SK-N-DZ (cell line): ENCODE data around the gene CELF4.
"Not testable (repeated sequence)": the region's sequence is repeated elsewhere in the genome, so short reads cannot be mapped to it uniquely, and the experiment has no call there.

ENCODE experiments used
- DNase-seq: peaks from one replicate; pipeline ENCODE4 v3.0.0-alpha.2; 2015; ENCODE audit warnings: low spot score

CELF4 gene

GRCh38 chr18:37362158-37362890 lies 203.3 kb downstream of the CELF4 start:
- peak; percentile 60 for DNase-seq

DNA sequence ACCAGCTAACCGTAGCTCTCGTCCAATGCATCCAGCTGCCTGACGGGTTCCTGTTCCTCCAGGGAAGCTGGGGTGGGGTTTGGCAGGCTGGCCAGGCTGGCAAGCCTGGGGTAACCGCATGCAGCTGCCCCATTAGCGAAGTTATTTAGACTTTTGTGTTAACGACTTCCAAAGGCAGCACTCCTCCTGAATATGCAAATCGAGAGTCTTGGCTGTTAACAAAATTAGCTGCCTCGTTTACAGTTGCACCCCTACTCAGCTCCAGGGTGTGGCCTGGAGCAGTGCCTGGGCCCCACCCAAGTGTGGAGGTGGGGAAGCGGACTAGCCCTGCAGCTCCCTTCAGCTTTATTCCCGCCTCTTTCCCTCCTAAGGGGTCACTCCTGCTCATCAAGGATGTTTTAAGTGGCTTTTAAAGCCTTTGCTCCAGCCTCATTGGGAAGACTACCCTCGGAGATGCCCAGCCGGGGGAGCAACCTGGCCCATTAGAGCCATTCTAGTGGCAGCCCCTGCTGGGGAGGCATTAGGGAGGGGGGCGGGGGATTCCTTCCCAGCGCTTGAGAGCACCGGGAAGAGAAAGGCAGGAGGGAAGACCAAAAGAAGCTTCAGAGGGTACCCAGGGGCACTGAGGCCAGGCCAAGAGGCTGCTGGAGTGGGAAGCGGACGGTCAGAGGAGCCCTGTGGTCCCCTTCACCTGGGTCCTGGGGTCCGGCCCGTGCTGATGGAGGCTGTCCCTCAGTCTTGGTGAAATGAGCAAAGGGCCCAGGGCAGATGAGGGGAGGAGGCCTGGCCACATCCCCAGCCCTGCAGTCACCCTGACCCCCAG lies 204.1 kb downstream of the CELF4 start:
- DNase-seq = no peak

- not testable (repeated sequence) for DNase-seq
Observed at GRCh38 chr18:37358061-37358460, 207.5 kb downstream of the CELF4 start.

DNA sequence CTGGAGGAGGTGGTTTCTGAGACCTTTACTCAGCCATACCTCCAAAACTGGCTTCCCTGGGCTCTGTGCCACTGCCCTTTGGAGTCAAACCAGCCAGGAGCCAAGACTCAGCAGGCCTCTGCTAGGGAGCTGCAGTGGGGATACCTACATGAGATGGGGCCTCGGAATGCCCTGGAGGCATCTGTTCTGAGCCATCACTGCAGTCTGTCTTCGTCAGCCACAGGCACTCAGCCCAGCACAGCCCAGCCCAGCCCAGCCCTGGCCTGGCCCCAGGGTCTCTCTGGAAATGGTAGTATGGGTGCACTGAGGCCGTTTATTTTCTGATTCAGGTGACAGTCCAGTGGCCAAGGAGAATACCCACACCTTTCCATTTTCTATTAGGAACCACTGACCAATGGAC lies 209.8 kb downstream of the CELF4 start:
- DNase-seq = no peak

GRCh38 chr18:37351110-37351509 lies 214.5 kb downstream of the CELF4 start:
- no peak for DNase-seq

GRCh38 chr18:37348729-37349128 lies 216.9 kb downstream of the CELF4 start:
- no peak for DNase-seq

DNA sequence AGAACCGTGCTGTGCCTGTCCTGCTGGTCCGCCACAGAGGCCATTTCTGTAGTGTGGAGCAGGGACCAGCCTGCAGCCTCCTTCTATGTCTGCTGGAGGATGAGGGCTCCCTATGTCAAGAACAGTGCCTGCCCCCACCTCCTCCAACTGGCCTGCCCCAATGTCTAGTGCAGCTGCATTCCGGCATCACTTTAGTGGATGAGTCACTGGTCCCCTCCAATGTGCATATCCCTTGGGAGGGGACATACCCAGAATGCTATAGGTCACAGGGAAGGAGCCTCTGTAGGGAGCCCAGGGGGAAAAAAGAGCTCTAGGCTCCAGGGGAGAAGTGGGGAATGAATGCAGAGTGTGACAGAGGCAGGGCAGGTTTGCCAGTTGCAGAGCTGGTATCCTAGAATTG lies 219.6 kb downstream of the CELF4 start:
- DNase-seq = no peak

DNA sequence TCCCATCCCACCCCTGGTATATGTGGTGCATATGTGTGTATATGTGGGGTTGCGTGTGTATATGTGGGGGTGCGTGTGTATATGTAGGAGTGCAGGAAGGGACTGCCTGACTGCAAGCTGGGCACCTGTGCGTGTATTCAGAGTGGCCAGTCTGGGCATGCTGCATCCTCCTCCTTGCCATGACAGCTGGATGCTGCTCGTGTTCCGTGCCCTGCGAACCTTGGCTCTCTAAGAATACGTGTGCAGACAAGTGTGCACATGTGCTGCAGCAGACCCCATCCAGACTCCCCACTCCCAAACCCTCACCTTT lies 222.1 kb downstream of the CELF4 start:
- no peak for DNase-seq

DNA sequence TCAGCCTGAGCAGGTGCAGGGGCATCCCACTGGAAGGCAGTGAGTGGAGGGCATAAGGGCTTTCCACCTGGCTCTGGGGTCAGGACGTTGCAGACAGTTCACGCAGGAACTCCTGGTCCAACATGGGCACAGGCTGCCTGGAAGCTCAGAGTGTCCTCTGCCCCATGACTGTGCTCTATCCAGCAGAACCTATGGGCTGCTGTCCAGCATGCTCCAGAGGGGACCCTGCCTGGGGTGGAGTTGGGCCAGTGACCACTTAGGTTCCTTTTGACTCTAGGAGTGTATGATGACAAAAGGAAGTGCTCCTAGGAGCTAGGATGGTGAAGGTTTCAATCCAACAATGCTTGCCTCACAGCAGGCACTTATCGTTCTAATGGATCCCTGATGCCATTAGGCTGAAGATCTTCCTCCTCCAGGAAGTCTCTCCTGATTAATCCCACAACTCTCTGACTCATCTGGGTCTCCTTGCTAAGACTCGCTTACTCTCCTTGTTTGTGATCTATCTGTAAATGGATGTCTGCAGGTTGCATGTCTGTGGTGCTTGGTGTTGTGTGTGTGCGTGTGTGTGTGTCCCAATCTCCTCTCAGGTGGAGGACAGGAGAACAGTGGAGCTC lies 224.0 kb downstream of the CELF4 start:
- DNase-seq = no peak

- DNase-seq = no peak
Observed at GRCh38 chr18:37341016-37341415, 224.6 kb downstream of the CELF4 start.

DNA sequence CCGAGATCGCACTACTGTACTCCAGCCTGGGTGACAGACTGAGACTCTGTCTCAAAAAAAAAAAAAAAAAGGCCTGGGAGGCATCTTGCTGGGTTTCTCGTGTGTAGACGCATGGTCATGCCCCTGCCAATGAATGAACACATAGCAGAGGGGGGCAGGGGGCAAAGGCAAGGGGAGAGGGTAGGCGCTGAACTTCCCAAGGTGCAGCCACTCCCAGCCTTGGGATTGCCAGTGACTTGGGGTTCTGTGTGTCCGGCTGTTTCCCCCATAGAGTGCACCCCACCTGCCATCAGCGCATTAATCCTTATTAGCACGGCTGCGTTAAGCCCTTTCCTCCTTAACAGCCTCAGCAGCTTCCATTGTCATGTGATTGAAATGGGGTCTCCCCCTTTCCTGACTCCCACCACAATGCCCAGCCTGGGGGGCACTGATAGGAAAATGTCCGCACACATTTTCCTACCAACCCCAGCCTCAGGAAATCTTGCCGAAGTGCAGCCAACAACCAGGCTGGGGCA lies 225.8 kb downstream of the CELF4 start:
- DNase-seq = no peak

GRCh38 chr18:37336568-37337285 lies 228.9 kb downstream of the CELF4 start:
- DNase-seq = no peak

- DNase-seq = peak; percentile 54
Observed at GRCh38 chr18:37335409-37335736, 230.2 kb downstream of the CELF4 start.

DNA sequence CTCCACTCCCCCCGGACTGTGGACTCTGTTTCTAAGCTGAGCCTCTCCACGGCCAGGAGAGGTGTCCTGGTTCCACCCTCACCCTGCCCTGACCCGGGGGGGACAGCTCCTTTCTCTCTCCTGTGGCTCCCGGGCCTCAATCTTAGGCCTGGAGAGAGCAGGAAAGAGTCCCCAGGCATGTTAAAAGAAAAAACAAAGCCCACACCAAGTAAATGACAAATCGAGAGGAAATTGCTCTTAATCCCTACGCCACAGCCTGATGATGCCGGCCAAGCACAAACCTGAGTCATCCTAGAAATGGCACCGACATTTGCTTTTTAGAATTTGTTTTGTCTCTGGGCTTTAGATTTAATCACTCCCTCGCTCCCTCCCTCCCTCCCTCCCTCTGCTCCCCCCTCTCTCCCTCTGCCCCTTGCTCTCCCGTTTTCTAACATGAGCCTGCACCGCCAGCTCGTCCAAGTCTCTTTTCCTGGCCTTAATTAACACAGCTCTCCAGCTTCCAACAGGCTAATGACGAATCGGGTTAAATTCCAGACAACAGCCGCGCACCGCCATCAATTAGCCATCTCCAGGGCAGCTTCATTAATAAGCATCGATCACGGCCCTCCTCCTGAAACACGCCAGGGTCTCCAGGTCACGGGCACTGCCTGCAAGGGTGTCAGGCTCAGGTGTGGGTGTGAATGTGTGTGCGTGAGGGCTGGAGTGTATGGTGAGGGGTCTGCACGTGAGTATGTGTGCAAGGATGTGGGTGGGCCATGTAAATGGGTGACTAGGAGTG lies 230.8 kb downstream of the CELF4 start:
- DNase-seq = no peak

- DNase-seq = peak; percentile 58
Observed at GRCh38 chr18:37332628-37333420, 232.8 kb downstream of the CELF4 start.

DNA sequence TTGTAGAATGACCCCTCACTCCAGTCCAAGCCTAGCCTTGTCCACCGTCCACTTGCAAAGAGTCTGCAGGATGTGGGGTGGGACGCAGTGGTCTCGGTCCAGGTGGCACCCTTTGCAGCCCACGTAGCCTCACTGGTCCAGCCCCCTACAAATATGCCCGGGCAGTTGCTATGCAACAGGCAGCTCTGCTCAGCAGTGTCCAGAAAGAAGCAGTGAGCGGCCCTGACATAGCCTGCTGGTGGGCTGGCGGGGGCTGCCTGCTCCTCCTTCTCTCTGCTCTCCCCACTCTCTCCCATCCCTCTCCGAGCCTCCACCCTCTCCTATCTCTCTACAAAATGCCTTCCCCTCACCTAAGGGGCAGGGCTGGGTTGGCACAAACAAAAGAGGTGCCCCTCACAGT lies 233.4 kb downstream of the CELF4 start:
- DNase-seq = no peak

DNA sequence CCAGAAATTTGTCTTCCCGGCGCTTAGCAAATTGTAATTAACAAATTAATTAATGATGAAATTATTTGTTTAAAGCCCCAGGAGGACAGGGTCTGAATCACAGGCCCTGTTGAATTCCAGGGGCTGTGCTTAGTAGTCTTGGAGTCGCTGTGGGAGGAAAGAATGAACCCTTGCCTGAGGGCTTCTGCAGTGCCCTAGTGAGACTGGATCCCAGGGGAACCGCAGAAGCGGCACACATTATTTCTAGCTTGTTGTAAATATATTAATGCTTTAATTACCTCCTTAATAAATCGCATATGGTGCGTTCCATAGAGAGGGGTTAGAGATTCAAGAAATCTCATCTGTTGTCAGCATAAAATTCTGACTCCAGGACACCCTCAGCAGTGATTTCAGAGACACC lies 235.4 kb downstream of the CELF4 start:
- no peak for DNase-seq

DNA sequence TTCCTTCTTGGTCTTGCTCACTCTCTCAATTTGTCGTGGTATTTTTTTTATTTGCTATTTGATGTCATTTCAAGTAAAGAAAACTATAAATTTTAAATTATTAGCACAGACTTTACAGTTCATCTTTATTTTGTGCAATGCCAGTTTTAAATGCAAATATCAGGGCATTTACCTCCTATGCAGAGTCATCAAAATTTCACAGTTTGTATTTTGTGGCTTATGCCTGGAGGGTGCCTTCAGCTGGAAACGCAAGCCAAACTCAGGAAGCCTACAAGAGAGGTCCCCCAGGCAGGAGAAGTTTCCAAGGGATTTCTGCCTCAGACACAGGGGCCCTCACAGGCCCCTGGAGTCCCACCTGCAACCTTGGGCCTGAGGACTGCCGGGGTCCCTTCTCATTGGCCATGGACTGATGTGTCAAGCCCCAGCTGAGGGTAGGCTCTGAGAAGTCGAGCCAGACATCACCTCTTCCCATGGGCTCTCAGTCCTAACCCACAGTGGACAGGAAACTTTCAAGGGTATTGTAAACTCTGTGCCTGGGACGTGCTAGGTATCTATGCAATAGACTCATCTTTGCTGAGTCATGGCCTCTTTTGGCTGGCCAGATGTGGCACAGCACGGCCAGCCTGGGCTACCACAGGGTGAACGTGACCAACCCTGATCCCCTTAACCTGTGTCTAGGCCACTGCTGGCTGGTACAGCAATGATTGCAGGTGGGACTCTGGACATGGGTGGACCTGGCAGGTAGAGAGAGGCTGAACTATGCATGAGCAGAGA lies 236.5 kb downstream of the CELF4 start:
- no peak for DNase-seq

GRCh38 chr18:37327063-37327577 lies 238.5 kb downstream of the CELF4 start:
- no peak for DNase-seq
